A549 (cell line): ENCODE measurements around the gene RPL10. TPM values are rescaled to one million over a fixed set of nuclear protein-coding genes. Genes with fewer than 3 reads are reported as not detected.

ENCODE experiments used
- ATAC-seq, 2 experiments: fragments of 200-7000 bp in 1 of 2; fragments of >200 bp in 1 of 2; cut with Nextera tagmentation in 1 of 2; cut with Tn5 transposase in 1 of 2; 3 replicates each; pipeline versions ENCODE4 v1.8.0 to v1.9.1; 2018 to 2020; ENCODE audit warnings: mild to moderate bottlenecking in 1 of 2, moderate library complexity in 1 of 2
- CTCF ChIA-PET: fragments of 300-600 bp; sonication (Branson Sonifier 250); formaldehyde crosslinking; extraction: SDS; loops from one replicate; lab custom pipeline; 2021; ENCODE audit warnings: antibody characterized with exemption, inconsistent platforms; lab: Yijun Ruan, JAX
- POLR2A ChIA-PET: fragments of 350-600 bp; formaldehyde crosslinking; extraction: SDS; loops from one replicate; lab custom pipeline; 2021; ENCODE audit warnings: antibody characterized with exemption, inconsistent platforms; lab: Yijun Ruan, JAX
- DNase-seq, 2 experiments: peaks; one replicate each; pipeline versions ENCODE4 v3.0.0 to v3.0.0-alpha.2; 2011 to 2016; ENCODE audit warnings: low read depth in 1 of 2, low spot score in 1 of 2
- FAIRE-seq: peaks from 2 replicates; lab custom pipeline; 2011; peaks lifted over from hg19 to GRCh38; lab: Jason Lieb, UNC
- H3K27ac ChIP-seq, 2 experiments: fragments of >200 bp; sonication (Bioruptor Twin); formaldehyde crosslinking; 3 replicates each; pipeline ENCODE4 v1.5.1; 2016 to 2017
- H3K4me1 ChIP-seq: fragments of >200 bp; sonication (Bioruptor Twin); formaldehyde crosslinking; 3 replicates; pipeline ENCODE4 v1.6.1; 2016
- H3K4me2 ChIP-seq: fragments of >200 bp; sonication (Bioruptor Twin); formaldehyde crosslinking; 3 replicates; pipeline ENCODE4 v1.6.1; 2016
- H3K4me3 ChIP-seq: fragments of >200 bp; sonication (Bioruptor Twin); formaldehyde crosslinking; 3 replicates; pipeline ENCODE4 v1.5.1; 2016
- H3K9me3 ChIP-seq: fragments of >200 bp; sonication (Bioruptor Twin); formaldehyde crosslinking; 3 replicates; pipeline ENCODE4 v1.6.1; 2016
- ATOH8 ChIP-seq: fragments of 250-450 bp; sonication (Bioruptor Pico); IDR thresholded peaks from 2 replicates; pipeline ENCODE4 v1.5.0; 2020; ENCODE audit warnings: low read depth, mild to moderate bottlenecking, moderate library complexity
- BCL3 ChIP-seq: fragments of >200 bp; sonication (Bioruptor Twin); formaldehyde crosslinking; IDR thresholded peaks from 3 replicates; pipeline ENCODE4 v1.6.1; 2016
- CTCF ChIP-seq: fragments of >200 bp; sonication (Bioruptor Twin); formaldehyde crosslinking; IDR thresholded peaks from 3 replicates; pipeline ENCODE4 v1.5.1; 2016
- E2F6 ChIP-seq: IDR thresholded peaks from 2 replicates; pipeline ENCODE4 v1.6.1; 2012; ENCODE audit warnings: low read depth, borderline replicate concordance
- ELK1 ChIP-seq: fragments of 150-350 bp; IDR thresholded peaks from 2 replicates; pipeline ENCODE4 v1.6.1; 2014; ENCODE audit warnings: low read depth, mild to moderate bottlenecking, low read length
- EP300 ChIP-seq, 2 experiments: fragments of >200 bp; sonication (Bioruptor Twin); formaldehyde crosslinking; IDR thresholded peaks; 2 replicates in 1 of 2; 3 replicates in 1 of 2; pipeline ENCODE4 v1.6.1; 2016 to 2017
- FOSL2 ChIP-seq, 2 experiments: fragments of 450-650 bp in 1 of 2; fragments of >200 bp in 1 of 2; sonication (Bioruptor Twin) in 1 of 2; formaldehyde crosslinking; IDR thresholded peaks; 2 replicates each; pipeline versions ENCODE4 v1.5.0 to v1.6.1; 2016 to 2020; ENCODE audit warnings: mild to moderate bottlenecking in 1 of 2, moderate library complexity in 1 of 2
- HDAC2 ChIP-seq: fragments of 200-600 bp; sonication (generic); IDR thresholded peaks from 2 replicates; pipeline ENCODE4 v1.6.1; 2016
- HES2 ChIP-seq: fragments of >200 bp; sonication (Bioruptor Twin); formaldehyde crosslinking; IDR thresholded peaks from 2 replicates; pipeline ENCODE4 v1.6.1; 2016
- HMGXB4 ChIP-seq: fragments of 250-450 bp; sonication (Bioruptor Pico); IDR thresholded peaks from 2 replicates; pipeline ENCODE4 v1.5.0; 2021; ENCODE audit warnings: mild to moderate bottlenecking, moderate library complexity, borderline replicate concordance
- HOXA7 ChIP-seq: fragments of 250-450 bp; sonication (Bioruptor Pico); IDR thresholded peaks from 2 replicates; pipeline ENCODE4 v1.5.0; 2020; ENCODE audit warnings: mild to moderate bottlenecking, moderate library complexity
- HOXB13 ChIP-seq: fragments of 250-450 bp; sonication (Bioruptor Pico); IDR thresholded peaks from 2 replicates; pipeline ENCODE4 v1.5.0; 2020; ENCODE audit warnings: low read depth, mild to moderate bottlenecking, moderate library complexity
- MAX ChIP-seq: IDR thresholded peaks from 2 replicates; pipeline ENCODE4 v1.6.1; 2012
- PBX3 ChIP-seq: IDR thresholded peaks from 2 replicates; pipeline ENCODE4 v1.6.1; 2012
- PHF8 ChIP-seq: fragments of 200-600 bp; sonication (generic); IDR thresholded peaks from 2 replicates; pipeline ENCODE4 v1.6.1; 2016; ENCODE audit warnings: low read depth, mild to moderate bottlenecking, antibody characterized with exemption, moderate library complexity, borderline replicate concordance
- POLR2AphosphoS2 ChIP-seq: conservative IDR thresholded peaks from 2 replicates; pipeline ENCODE4 v1.6.1; 2012; ENCODE audit warnings: low read length, improper control_type of control experiment, inconsistent platforms
- REST ChIP-seq: fragments of 200-600 bp; sonication (generic); IDR thresholded peaks from 2 replicates; pipeline ENCODE4 v1.6.1; 2016; ENCODE audit warnings: antibody characterized with exemption, mild to moderate bottlenecking, moderate library complexity
- TP53 ChIP-seq: fragments of 250-450 bp; sonication (Bioruptor Pico); IDR thresholded peaks from 2 replicates; pipeline ENCODE4 v1.5.0; 2021; ENCODE audit warnings: mild to moderate bottlenecking, moderate library complexity
- USF2 ChIP-seq: fragments of 450-650 bp; IDR thresholded peaks from 2 replicates; pipeline ENCODE4 v1.6.1; 2014; ENCODE audit warnings: antibody characterized with exemption
- WGBS: methylation state at CpG from one replicate; pipeline ENCODE4 v1.1.6; 2017; ENCODE audit errors: missing lambda C conversion rate; 5-methylcytosine and 5-hydroxymethylcytosine counted together
- polyA minus RNA-seq: library from RNA; depleted of rRNA, polyadenylated mRNA; stranded (reverse); fragments of >200 nt; gene quantifications from 2 replicates; pipeline ENCODE4 v1.2.3, GENCODE V29; 2011; rRNA and poly(A)+ RNA removed
- polyA plus RNA-seq, 4 experiments: library from polyadenylated mRNA; depleted of rRNA in 3 of 4; stranded (reverse); fragments of >200 nt; fragmentation: RNase III in 1 of 4; extraction: RNeasy Plus Mini Kit Qiagen cat#74134 plus additional on column Dnase treatment in 1 of 4; gene quantifications; 2 replicates in 3 of 4; 3 replicates in 1 of 4; pipeline ENCODE4 v1.2.3, GENCODE V29; 2011 to 2017

Gene RPL10
- polyA plus RNA-seq (2011; rRNA removed) (3,216 and 3,468 TPM in 2 replicates), polyA plus RNA-seq (2017; fragmentation: RNase III; extraction: RNeasy Plus Mini Kit Qiagen cat#74134 plus additional on column Dnase treatment) (4,594 to 4,829 TPM (median 4,804 TPM) in 3 replicates), polyA minus RNA-seq (1,628 and 1,978 TPM in 2 replicates)
- 4,988 and 5,624 TPM in 2 replicates for polyA plus RNA-seq (2012; cell fraction: cytosol; rRNA removed)
- polyA plus RNA-seq (2012; cell fraction: nucleus; rRNA removed): 3,974 and 5,274 TPM in 2 replicates

GRCh38 chrX:154397888-154398667, at the start of gene RPL10:
RPL10 (plus strand) TSS chrX:154398377; CDS start chrX:154398520, 143 bp downstream.
- ATAC-seq (peak; percentile 60 to 63), DNase-seq (peak; percentile 96 to 99), FAIRE-seq (peak; percentile 90)
- no peaks in the 10 kb centered on the region for H3K9me3 ChIP-seq
- 1% methylated on average over 55 of the region's 69 CpGs for WGBS
- peak within 1 kb of the TSS; percentile 96 to 100 for H3K27ac ChIP-seq
- ChIA-PET POLR2A (interaction anchor here (0.6 to 2.1 kb wide), 18 partner anchors 9 to 145 kb away, joined by 3 to 19 read pairs (median 4); partner anchors contain the start of genes ATP6AP1, DNASE1L1, EMD and PLXNA3), CTCF (interaction anchor here (0.5 to 4.7 kb wide), 11 partner anchors 9 to 137 kb away, joined by 3 to 28 read pairs (median 5); partner anchors contain the start of genes DNASE1L1, FLNA and TAFAZZIN)
- peaks cover 18% of the 10 kb centered on the region; the same call in 2 of the 3 replicates for H3K4me1 ChIP-seq
- H3K4me3 ChIP-seq: peak within 1 kb of the TSS; percentile 88
- peak within 1 kb of the TSS; percentile 89 for H3K4me2 ChIP-seq
- TF ChIP-seq BCL3 (peak; percentile 98), HOXB13 (CRISPR knock-in tag) (0 out of 2 replicates have a peak, but pooled peaks have one; percentile 73), POLR2AphosphoS2 (peak; percentile 83), PBX3 (peak; percentile 78; the same call in 1 of the 2 replicates), ELK1 (0 out of 2 replicates have a peak, but pooled peaks have one; percentile 42), HOXA7 (peak; percentile 75; the same call in 1 of the 2 replicates), ATOH8 (CRISPR knock-in tag) (peak; percentile 77; the same call in 1 of the 2 replicates), E2F6 (peak; percentile 86; the same call in 1 of the 2 replicates), HMGXB4 (CRISPR knock-in tag) (peak; percentile 17; the same call in 1 of the 2 replicates), MAX (peak; percentile 97), PHF8 (peak; percentile 82), REST (peak; percentile 60), HDAC2 (no peak), TP53 (CRISPR knock-in tag) (peak; percentile 27; the same call in 1 of the 2 replicates), FOSL2 (IDR thresholded peaks at IDR 0.05) (no peak), FOSL2 (CRISPR knock-in tag; IDR thresholded peaks at IDR 0.05) (0 out of 2 replicates have a peak, but pooled peaks have one; percentile 14), HES2 (no peak), USF2 (peak; percentile 59), EP300 (IDR thresholded peaks at IDR 0.05) (no peak), CTCF (no peak)
